ENCODE data around the gene NUDT8.
"Not testable (repeated sequence)": the region's sequence is repeated elsewhere in the genome, so short reads cannot be mapped to it uniquely, and the experiment has no call there.

The NUDT8 gene

DNA sequence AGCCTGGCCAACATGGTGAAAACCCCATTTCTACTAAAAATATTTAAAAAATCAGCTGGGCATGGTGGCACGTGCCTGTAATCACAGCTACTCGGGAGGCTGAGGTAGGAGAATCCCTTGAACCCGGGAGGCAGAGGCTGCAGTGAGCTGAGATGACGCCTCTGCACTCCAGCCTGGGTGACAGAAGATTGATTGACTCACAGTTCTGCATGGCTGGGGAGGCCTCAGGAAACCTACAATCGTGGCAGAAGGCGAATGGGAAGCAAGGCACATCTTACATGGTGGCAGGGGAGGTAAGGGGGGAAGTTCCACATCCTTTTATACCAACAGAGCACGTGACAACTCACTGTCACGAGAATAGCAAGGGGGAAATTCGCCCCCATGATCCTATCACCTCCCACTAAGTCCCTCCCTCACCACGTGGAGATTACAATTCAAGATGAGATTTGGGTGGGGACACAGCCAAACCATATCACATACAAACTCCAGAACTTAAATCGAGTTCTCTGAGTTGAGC lies 40.8 kb downstream of the NUDT8 start:
- DNase-seq (ENCODE audit: low read depth): not testable (repeated sequence)

DNA sequence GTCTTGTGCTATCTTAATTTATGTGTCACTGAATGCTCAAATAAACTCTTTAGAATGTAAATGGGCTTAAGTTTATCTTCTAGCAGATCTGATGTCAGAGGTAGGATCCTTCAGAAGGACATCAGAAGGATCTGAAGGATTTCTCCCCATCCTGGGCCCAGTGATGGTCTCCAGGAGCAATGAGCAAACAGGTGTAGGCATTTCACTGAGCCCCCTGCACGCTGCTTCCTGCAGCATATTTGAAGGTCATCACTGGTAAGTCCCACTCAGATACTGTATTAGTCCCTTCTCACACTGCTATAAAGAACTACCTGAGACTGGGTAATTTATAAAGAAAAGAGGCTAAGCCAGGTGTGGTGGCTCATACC lies 41.6 kb downstream of the NUDT8 start:
- DNase-seq (ENCODE audit: low read depth): no peak

DNA sequence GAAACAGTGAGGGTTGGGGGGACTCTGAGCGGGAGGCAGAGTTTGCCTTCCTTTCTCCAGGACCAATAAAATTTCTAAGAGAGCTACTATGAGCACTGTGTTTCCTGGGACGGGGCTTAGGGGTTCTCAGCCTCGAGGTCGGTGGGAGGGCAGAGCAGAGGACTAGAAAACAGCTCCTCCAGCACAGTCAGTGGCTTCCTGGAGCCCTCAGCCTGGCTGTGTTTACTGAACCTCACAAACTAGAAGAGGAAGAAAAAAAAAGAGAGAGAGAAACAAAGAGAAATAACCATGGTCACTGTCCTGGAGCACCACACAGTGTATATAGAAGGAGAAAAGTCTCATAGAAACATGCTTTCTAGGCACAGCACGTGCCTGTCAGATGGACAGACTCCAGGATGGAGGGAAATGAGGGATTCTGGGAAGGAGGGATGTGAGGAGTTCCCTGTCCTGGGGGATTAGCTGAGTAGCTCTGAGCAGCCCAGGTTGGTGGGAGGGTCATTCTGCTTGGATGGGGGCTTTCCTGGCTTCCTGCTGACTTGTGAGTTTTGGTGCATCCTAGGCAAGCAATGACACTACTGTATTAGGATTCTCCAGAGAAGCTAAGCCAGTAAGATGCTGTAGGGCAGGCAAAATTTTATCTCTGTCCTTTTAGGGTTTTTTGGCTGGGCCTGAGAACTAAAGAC lies 43.0 kb downstream of the NUDT8 start:
- DNase-seq (ENCODE audit: low read depth): no peak

DNA sequence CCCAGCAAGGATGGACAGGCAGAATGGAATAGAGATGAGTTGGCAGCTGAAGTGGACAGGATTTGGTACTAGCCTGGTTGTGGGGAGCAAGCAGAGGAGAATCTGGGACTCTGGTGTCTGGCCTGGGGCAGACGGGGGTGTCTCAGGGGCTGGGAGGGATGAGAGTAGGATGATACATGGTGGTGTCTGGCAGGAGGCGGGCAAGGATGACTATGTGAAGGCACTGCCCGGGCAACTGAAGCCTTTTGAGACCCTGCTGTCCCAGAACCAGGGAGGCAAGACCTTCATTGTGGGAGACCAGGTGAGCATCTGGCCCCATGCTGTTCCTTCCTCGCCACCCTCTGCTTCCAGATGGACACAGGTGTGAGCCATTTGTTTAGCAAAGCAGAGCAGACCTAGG lies 43.8 kb downstream of the NUDT8 start:
- no peak for DNase-seq (ENCODE audit: low read depth)

DNA sequence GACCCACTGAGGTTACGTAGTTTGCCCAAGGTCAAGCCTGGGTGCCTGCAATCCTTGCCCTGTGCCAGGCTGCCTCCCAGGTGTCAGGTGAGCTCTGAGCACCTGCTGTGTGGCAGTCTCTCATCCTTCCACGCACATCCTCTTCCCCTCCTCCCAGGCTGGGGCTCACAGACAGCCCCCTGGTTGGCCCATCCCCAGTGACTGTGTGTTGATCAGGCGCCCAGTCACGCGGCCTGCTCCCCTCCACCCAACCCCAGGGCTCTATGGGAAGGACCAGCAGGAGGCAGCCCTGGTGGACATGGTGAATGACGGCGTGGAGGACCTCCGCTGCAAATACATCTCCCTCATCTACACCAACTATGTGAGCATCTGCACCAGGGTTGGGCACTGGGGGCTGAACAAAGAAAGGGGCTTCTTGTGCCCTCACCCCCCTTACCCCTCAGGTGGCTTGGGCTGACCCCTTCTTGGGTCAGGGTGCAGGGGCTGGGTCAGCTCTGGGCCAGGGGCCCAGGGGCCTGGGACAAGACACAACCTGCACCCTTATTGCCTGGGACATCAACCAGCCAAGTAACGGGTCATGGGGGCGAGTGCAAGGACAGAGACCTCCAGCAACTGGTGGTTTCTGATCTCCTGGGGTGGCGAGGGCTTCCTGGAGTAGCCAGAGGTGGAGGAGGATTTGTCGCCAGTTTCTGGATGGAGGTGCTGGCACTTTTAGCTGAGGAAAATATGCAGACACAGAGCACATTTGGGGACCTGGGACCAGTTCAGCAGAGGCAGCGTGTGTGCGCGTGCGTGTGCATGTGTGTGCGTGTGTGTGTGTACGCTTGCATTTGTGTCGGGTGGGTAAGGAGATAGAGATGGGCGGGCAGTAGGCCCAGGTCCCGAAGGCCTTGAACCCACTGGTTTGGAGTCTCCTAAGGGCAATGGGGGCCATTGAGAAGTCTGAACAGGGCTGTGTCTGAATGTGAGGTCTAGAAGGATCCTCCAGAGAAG lies 44.6 kb downstream of the NUDT8 start:
- DNase-seq (ENCODE audit: low read depth): no peak

DNA sequence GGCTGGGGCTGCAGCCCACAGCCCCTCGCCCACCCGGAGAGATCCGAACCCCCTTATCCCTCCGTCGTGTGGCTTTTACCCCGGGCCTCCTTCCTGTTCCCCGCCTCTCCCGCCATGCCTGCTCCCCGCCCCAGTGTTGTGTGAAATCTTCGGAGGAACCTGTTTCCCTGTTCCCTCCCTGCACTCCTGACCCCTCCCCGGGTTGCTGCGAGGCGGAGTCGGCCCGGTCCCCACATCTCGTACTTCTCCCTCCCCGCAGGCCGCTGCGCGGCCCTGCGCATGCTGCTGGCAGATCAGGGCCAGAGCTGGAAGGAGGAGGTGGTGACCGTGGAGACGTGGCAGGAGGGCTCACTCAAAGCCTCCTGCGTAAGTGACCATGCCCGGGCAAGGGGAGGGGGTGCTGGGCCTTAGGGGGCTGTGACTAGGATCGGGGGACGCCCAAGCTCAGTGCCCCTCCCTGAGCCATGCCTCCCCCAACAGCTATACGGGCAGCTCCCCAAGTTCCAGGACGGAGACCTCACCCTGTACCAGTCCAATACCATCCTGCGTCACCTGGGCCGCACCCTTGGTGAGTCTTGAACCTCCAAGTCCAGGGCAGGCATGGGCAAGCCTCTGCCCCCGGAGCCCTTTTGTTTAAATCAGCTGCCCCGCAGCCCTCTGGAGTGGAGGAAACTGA lies 45.4 kb downstream of the NUDT8 start:
- DNase-seq (ENCODE audit: low read depth): peak; percentile 35

DNA sequence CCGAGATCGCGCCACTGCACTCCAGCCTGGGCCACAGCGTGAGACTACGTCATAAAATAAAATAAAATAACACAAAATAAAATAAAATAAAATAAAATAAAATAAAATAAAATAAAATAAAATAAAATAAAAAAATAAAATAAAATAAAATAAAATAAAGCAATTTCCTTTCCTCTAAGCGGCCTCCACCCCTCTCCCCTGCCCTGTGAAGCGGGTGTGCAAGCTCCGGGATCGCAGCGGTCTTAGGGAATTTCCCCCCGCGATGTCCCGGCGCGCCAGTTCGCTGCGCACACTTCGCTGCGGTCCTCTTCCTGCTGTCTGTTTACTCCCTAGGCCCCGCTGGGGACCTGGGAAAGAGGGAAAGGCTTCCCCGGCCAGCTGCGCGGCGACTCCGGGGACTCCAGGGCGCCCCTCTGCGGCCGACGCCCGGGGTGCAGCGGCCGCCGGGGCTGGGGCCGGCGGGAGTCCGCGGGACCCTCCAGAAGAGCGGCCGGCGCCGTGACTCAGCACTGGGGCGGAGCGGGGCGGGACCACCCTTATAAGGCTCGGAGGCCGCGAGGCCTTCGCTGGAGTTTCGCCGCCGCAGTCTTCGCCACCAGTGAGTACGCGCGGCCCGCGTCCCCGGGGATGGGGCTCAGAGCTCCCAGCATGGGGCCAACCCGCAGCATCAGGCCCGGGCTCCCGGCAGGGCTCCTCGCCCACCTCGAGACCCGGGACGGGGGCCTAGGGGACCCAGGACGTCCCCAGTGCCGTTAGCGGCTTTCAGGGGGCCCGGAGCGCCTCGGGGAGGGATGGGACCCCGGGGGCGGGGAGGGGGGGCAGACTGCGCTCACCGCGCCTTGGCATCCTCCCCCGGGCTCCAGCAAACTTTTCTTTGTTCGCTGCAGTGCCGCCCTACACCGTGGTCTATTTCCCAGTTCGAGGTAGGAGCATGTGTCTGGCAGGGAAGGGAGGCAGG lies 46.2 kb downstream of the NUDT8 start, which contains the start of gene GSTP1:
TSS of gene GSTP1 (plus strand) at position 566 of the 958 bp plus-strand sequence. CDS start at position 598, 32 bp downstream.
- peak; percentile 76 for DNase-seq (ENCODE audit: low read depth)

DNA sequence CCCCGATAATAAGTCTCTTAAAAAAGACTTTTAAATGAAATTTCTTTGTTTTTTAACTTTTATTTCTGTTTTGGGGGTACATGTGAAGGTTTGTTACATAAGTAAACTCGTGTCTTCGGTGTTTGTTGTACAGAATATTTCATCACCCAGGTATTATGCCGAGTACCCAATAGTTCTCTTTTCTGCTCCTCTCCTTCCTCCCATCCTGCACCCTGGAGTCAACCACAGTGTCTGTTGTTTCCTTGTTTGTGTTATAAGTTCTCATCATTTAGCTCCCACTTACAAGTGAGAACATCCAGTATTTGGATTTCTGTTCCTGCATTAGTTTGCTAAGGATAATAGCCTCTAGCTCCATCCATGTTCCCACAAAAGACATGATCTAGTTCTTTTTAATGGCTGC lies 47.7 kb downstream of the NUDT8 start:
- DNase-seq (ENCODE audit: low read depth): no peak

DNA sequence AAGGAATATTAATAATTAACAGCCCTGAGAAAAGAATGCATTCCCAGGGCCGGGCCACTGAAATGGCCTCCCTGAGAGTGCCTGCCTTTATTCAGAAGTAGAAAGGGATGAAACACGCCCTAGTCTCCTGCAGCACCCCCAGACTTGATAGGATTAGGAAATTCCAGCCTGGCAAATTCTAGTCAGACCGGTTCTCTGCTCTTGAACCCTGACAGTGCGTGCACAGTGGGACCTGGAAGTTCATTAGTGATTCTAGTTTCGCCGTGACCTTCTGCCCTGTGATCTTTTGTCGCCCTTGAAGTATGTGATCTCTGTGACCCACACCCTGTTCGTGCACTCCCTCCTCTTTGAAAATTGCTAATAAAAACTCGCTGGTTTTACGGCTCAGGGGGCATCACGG lies 48.3 kb downstream of the NUDT8 start:
- DNase-seq (ENCODE audit: low read depth): no peak

DNA sequence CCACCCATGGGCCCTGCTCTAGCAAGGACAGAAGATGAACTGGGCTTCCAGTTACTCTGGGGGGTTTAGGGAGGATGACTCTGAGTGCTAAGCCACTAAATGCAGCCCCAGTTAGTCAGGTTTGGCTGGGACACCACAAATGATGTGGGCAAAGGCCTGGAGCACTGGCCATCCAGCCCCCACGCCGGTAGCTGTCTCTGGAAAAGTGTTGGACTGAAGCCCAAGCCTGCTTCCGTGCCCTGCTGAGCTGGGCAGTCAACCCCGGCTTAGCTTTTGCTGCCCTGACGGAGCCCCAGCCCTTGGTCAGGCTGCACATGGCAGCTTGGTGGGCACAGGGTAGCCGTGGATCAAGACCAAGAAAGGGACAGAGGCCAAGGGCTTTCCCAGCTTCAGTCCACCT lies 51.8 kb downstream of the NUDT8 start:
- DNase-seq (ENCODE audit: low read depth): no peak
